WERI-Rb-1 (cell line): ENCODE measurements around the gene B3GALT2.

ENCODE experiments used
- DNase-seq: peaks from one replicate; pipeline ENCODE4 v3.0.0-alpha.2; 2020
- H3K27ac ChIP-seq: fragments of 250-450 bp; sonication (Bioruptor Pico); 2 replicates; pipeline ENCODE4 v1.5.1; 2020; ENCODE audit warnings: mild to moderate bottlenecking, moderate library complexity
- H3K27me3 ChIP-seq: fragments of 250-450 bp; sonication (Bioruptor Pico); 2 replicates; pipeline ENCODE4 v1.5.1; 2021; ENCODE audit warnings: mild to moderate bottlenecking, low read depth, moderate library complexity; ENCODE audit not compliant: insufficient read depth, severe bottlenecking
- H3K36me3 ChIP-seq: fragments of 250-450 bp; sonication (Bioruptor Pico); 2 replicates; pipeline ENCODE4 v1.5.1; 2020; ENCODE audit warnings: mild to moderate bottlenecking, moderate library complexity
- H3K4me3 ChIP-seq: 2 replicates; pipeline ENCODE4 v1.5.1; 2011; ENCODE audit warnings: low read depth, mild to moderate bottlenecking, control low read depth, low read length
- H3K9me3 ChIP-seq: fragments of 250-450 bp; sonication (Bioruptor Pico); 2 replicates; pipeline ENCODE4 v1.5.1; 2021; ENCODE audit warnings: mild to moderate bottlenecking, moderate library complexity; ENCODE audit not compliant: severe bottlenecking
- TF ChIP-seq, protein P1 (sequence below): IDR thresholded peaks from 2 replicates; pipeline ENCODE4 v1.5.1; 2011; ENCODE audit warnings: low read depth, mild to moderate bottlenecking, control low read depth, inconsistent platforms, low read length

Gene B3GALT2

DNA sequence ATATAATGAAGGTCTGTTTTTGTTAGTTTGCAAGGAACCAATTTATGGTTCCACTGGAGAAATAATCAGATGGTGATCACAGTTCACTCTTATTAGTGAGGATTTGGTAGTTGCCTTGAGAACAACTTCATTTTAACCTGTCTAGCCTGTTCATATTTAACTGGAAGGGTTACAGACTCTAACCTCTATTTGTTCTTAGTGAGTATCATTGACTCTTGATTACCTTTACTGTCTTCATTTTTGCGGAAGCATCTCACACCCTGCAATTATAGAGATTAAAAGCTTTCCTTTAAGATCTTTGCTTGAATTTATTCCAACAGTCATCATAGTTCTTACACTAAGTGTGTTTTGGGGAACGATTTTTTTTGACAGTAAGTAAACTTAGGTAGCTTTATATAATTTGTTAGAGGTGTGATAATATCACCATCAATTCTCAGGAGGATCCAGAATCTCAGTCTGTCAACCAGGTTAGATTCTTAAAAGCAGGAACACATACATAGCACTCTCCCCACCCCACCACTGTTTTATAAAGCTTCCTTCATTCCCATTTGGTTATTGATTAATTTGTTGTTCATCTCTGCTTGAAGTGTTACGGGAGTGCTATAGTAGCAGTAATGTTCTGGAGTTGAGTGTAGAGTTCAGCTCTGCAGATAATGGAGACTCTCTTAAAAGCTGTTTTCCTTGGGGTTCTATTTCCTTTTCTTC, 30.1 kb downstream of the B3GALT2 start:
- Histone ChIP-seq H3K9me3 (no peaks in the 10 kb centered on the region), H3K4me3 (no peak overlapping the region), H3K27ac (no peak overlapping the region), H3K27me3 (no peaks in the 10 kb centered on the region), H3K36me3 (peaks cover 22% of the 10 kb centered on the region)
- no peak for DNase-seq
- TF ChIP-seq, protein P1, sequence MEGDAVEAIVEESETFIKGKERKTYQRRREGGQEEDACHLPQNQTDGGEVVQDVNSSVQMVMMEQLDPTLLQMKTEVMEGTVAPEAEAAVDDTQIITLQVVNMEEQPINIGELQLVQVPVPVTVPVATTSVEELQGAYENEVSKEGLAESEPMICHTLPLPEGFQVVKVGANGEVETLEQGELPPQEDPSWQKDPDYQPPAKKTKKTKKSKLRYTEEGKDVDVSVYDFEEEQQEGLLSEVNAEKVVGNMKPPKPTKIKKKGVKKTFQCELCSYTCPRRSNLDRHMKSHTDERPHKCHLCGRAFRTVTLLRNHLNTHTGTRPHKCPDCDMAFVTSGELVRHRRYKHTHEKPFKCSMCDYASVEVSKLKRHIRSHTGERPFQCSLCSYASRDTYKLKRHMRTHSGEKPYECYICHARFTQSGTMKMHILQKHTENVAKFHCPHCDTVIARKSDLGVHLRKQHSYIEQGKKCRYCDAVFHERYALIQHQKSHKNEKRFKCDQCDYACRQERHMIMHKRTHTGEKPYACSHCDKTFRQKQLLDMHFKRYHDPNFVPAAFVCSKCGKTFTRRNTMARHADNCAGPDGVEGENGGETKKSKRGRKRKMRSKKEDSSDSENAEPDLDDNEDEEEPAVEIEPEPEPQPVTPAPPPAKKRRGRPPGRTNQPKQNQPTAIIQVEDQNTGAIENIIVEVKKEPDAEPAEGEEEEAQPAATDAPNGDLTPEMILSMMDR: no peak

DNA sequence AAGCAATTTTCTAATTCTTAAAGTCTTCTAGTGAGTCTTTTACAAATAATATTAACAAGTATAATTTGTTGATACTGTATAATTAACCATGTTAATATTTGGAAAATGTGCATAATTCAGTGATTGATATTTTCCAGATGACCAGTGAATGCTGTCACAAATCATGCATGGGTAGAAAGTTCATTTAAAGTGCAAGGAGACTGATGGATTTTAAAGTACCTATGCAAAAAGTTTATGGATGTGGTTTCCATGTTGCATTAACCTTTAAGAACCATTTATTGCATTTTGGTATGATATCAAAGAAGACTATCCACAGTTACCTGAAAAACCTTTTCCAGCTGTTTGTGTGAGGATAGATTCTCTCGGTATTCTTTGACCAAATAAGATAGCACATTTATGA, 41.4 kb downstream of the B3GALT2 start:
- Histone ChIP-seq H3K27ac (no peak overlapping the region), H3K27me3 (no peaks in the 10 kb centered on the region), H3K9me3 (no peaks in the 10 kb centered on the region), H3K4me3 (no peak overlapping the region), H3K36me3 (peaks cover 48% of the 10 kb centered on the region)
- TF ChIP-seq, protein P1: no peak
- no peak for DNase-seq

GRCh38 chr1:193144361-193144938, 42.0 kb downstream of the B3GALT2 start:
- Histone ChIP-seq H3K27me3 (no peaks in the 10 kb centered on the region), H3K36me3 (peaks cover 52% of the 10 kb centered on the region), H3K27ac (no peak overlapping the region), H3K4me3 (no peak overlapping the region), H3K9me3 (no peaks in the 10 kb centered on the region)
- TF ChIP-seq, protein P1: no peak
- no peak for DNase-seq

GRCh38 chr1:193143285-193143684, 43.1 kb downstream of the B3GALT2 start:
- TF ChIP-seq, protein P1: no peak
- Histone ChIP-seq H3K27me3 (no peaks in the 10 kb centered on the region), H3K9me3 (no peaks in the 10 kb centered on the region), H3K4me3 (no peak overlapping the region), H3K36me3 (peaks cover 52% of the 10 kb centered on the region), H3K27ac (no peak overlapping the region)
- no peak for DNase-seq

DNA sequence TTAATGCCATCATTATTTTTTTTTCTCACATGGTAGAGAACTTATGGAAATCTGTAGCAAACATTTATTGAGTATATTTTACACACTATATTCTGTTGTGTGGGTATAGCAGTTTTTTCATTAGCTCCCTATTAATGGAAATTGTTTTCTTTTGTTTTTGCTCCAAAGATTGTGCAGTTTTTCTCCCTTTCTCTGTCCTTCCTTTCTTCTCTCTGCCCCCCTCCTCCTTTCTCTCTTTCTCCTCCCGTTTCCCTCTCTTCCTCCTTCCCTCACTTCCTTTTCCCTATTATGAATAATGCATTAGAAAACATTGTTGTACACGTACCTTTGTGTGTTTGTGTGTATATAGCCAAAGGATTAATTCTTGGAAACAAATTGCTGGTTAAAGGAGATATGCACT, 44.0 kb downstream of the B3GALT2 start:
- H3K27ac ChIP-seq: no peak overlapping the region
- no peak overlapping the region for H3K4me3 ChIP-seq
- no peak for DNase-seq
- H3K27me3 ChIP-seq: no peaks in the 10 kb centered on the region
- H3K36me3 ChIP-seq: peaks cover 56% of the 10 kb centered on the region
- TF ChIP-seq, protein P1: no peak
- H3K9me3 ChIP-seq: no peaks in the 10 kb centered on the region
